Measurements from ENCODE around the gene TBXAS1. TPM values are rescaled to one million over a fixed set of nuclear protein-coding genes. Genes with fewer than 3 reads are reported as not detected.

Gene TBXAS1
- total and polyA plus RNA-seq, 2 donors (not counting 3 experiments of a cell fraction or from before 2014, with no cell fraction given), result 2.1 to 4.3 TPM

DNA sequence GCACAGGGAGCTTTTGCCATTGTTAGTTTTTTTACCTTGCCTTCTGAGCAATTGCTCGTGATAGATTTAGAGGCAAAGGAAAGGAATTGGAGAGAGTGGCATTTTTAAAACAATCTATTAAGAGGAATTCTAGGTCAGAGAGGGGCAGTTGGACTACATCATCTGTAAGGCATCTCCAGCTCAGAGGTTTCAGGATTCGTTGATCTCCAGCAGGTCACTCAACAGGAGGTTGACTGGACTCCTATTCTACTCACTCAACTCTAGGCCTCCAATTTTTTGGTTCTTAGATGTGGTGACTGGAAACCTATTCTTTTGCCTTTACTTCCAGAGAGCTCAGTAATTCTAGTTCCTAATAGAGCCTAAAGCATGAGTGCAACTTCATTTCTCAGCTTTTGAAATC is 42.8 kb downstream of the TBXAS1 start:
- DNase-seq (ENCODE audit: low read depth, low spot score), result no peak
- no TSS peak for BruUV-seq (replicated peaks)
- Histone ChIP-seq H3K27ac (ENCODE audit: insufficient read depth, low read depth, low read length) (no peak overlapping the region), H3K27me3 (ENCODE audit: control insufficient read depth in 2 of 2, insufficient read depth in 2 of 2, low read length in 2 of 2) (no peaks in the 10 kb centered on the region), H3K4me3 (replicated peaks in 1 of 3; ENCODE audit: insufficient read depth in 1 of 3, low read depth in 1 of 3, low read length in 3 of 3) (no peak overlapping the region), H4K20me1 (replicated peaks; ENCODE audit: control insufficient read depth, extremely low read depth, insufficient read depth, low read length) (no peaks in the 10 kb centered on the region), H3K9me1 (replicated peaks; ENCODE audit: control insufficient read depth, extremely low read depth, insufficient read depth, low read length) (no peaks in the 10 kb centered on the region), H3K9me3 (replicated peaks; ENCODE audit: control insufficient read depth, insufficient read depth, low read length) (no peaks in the 10 kb centered on the region), H3K4me2 (ENCODE audit: insufficient read depth, low read length) (no peak overlapping the region), H3K9ac (replicated peaks; ENCODE audit: extremely low read depth, insufficient read depth, low read length) (no peak overlapping the region), H3K36me3 (ENCODE audit: control insufficient read depth in 2 of 2, extremely low read depth in 1 of 2, insufficient read depth in 2 of 2, low read length in 2 of 2) (no peaks in the 10 kb centered on the region), H3K4me1 (ENCODE audit: control insufficient read depth, extremely low read depth, insufficient read depth, low read length) (peaks cover 14% of the 10 kb centered on the region), H3K79me2 (ENCODE audit: control insufficient read depth, insufficient read depth, low read length) (no peaks in the 10 kb centered on the region), H2AFZ (ENCODE audit: low read depth, low read length) (peak overlapping the region; percentile 50)
- intact Hi-C loops (cut with micrococcal nuclease) (loop anchor here (2.0 to 5.0 kb wide), 2 partner anchors 45 to 95 kb away; partner anchors contain the start of gene HIPK2), dilution Hi-C loops (cut with MboI; ENCODE audit: extremely low pct_ligation_motif_present, low sequenced_read_pairs) (no loop called here)
- POLR2A ChIA-PET, result no interaction called here
- TF ChIP-seq FOS (IDR thresholded peaks at IDR 0.05; ENCODE audit: borderline replicate concordance, insufficient read depth, low read length), result no peak
- TF ChIP-seq, protein P1, sequence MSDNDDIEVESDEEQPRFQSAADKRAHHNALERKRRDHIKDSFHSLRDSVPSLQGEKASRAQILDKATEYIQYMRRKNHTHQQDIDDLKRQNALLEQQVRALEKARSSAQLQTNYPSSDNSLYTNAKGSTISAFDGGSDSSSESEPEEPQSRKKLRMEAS (IDR thresholded peaks at IDR 0.05; ENCODE audit: insufficient read depth, insufficient read length), result no peak
- TF ChIP-seq, protein P2, sequence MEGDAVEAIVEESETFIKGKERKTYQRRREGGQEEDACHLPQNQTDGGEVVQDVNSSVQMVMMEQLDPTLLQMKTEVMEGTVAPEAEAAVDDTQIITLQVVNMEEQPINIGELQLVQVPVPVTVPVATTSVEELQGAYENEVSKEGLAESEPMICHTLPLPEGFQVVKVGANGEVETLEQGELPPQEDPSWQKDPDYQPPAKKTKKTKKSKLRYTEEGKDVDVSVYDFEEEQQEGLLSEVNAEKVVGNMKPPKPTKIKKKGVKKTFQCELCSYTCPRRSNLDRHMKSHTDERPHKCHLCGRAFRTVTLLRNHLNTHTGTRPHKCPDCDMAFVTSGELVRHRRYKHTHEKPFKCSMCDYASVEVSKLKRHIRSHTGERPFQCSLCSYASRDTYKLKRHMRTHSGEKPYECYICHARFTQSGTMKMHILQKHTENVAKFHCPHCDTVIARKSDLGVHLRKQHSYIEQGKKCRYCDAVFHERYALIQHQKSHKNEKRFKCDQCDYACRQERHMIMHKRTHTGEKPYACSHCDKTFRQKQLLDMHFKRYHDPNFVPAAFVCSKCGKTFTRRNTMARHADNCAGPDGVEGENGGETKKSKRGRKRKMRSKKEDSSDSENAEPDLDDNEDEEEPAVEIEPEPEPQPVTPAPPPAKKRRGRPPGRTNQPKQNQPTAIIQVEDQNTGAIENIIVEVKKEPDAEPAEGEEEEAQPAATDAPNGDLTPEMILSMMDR (IDR thresholded peaks at IDR 0.05; ENCODE audit: extremely low read depth in 1 of 2, insufficient read depth in 1 of 2, low read depth in 1 of 2, low read length in 2 of 2), result no peak
- no peak for TF ChIP-seq JUN (IDR thresholded peaks at IDR 0.05; ENCODE audit: borderline replicate concordance, insufficient read depth, insufficient read length, low read depth)
- TF ChIP-seq MYC (IDR thresholded peaks at IDR 0.05; ENCODE audit: low read depth, low read length), result no peak
- no peak for TF ChIP-seq EZH2 (IDR thresholded peaks at IDR 0.05; ENCODE audit: borderline replicate concordance, low read depth, low read length, severe bottlenecking)
- no peak for TF ChIP-seq GATA2 (IDR thresholded peaks at IDR 0.05; ENCODE audit: insufficient read depth, insufficient read length, low read depth, low read length)
- no peak for TF ChIP-seq POLR2AphosphoS5 (IDR thresholded peaks at IDR 0.05; ENCODE audit: insufficient read depth, low read depth, low read length)
- TF ChIP-seq POLR2A (IDR thresholded peaks at IDR 0.05; ENCODE audit: low read depth, low read length), result no peak
- CTCF ChIA-PET, result interaction anchor here (0.9 to 1.0 kb wide), 2 partner anchors 94 to 372 kb away, joined by 3 read pairs; partner anchors contain the start of gene HIPK2
- FAIRE-seq, result no peak
